SU-DHL-6 (cell line): ENCODE data around the gene AARS2.
A peak's percentile ranks its signal among the peaks of the same experiment; 100 is the strongest.

Experiments
- H2AFZ ChIP-seq: fragments of 200-600 bp; sonication (generic); 2 replicates; pipeline ENCODE4 v1.6.1; 2014; ENCODE audit warnings: low read depth, mild to moderate bottlenecking, moderate library complexity, mixed read lengths, antibody characterized with exemption, low read length; ENCODE audit not compliant: severe bottlenecking
- H3F3A ChIP-seq: fragments of 200-600 bp; shearing (Covaris generic); 2 replicates; pipeline ENCODE4 v1.6.0; 2016; ENCODE audit warnings: antibody characterized with exemption, mild to moderate bottlenecking; ENCODE audit not compliant: insufficient read depth
- H3K27ac ChIP-seq: fragments of 200-600 bp; sonication (generic); 2 replicates; pipeline ENCODE4 v1.5.1; 2016; ENCODE audit warnings: low read depth, mild to moderate bottlenecking, low read length, moderate library complexity, mixed read lengths
- H3K27me3 ChIP-seq: fragments of 200-600 bp; sonication (generic), shearing (Covaris generic); 2 replicates; pipeline ENCODE4 v1.6.0; 2014; ENCODE audit warnings: mild to moderate bottlenecking, low read length
- H3K36me3 ChIP-seq: fragments of 200-600 bp; sonication (generic); 2 replicates; pipeline ENCODE4 v1.6.1; 2014; ENCODE audit warnings: mild to moderate bottlenecking, low read length, mixed read lengths
- H3K4me2 ChIP-seq: fragments of 300-600, 200-600 bp; shearing (Covaris generic), sonication (generic); 2 replicates; pipeline ENCODE4 v1.6.0; 2014; ENCODE audit warnings: low read length, low read depth, mild to moderate bottlenecking; ENCODE audit not compliant: poor library complexity, severe bottlenecking
- H3K4me3 ChIP-seq: fragments of 200-600 bp; sonication (generic); 2 replicates; pipeline ENCODE4 v1.5.1; 2014; ENCODE audit warnings: antibody characterized with exemption, low read length, mild to moderate bottlenecking, mixed read lengths; ENCODE audit not compliant: insufficient read depth, poor library complexity, severe bottlenecking
- H3K79me2 ChIP-seq: fragments of 200-600 bp; sonication (generic); 2 replicates; pipeline ENCODE4 v1.6.1; 2014; ENCODE audit warnings: mild to moderate bottlenecking, low read length, moderate library complexity; ENCODE audit not compliant: insufficient read depth
- H3K9ac ChIP-seq: fragments of 200-600 bp; sonication (generic); 2 replicates; pipeline ENCODE4 v1.7.0; 2014; ENCODE audit warnings: mild to moderate bottlenecking, low read length
- H3K9me2 ChIP-seq: fragments of 200-600 bp; sonication (generic); replicated peaks from 2 replicates; pipeline ENCODE4 v1.6.1; 2014; ENCODE audit warnings: low read length; ENCODE audit not compliant: insufficient read depth
- H3K9me3 ChIP-seq: fragments of 200-600 bp; sonication (generic); 2 replicates; pipeline ENCODE4 v1.6.1; 2014; ENCODE audit warnings: low read length, mixed read lengths; ENCODE audit not compliant: insufficient read depth
- H4K20me1 ChIP-seq: fragments of 200-600 bp; sonication (generic); 2 replicates; pipeline ENCODE4 v1.6.1; 2014; ENCODE audit warnings: low read depth, mild to moderate bottlenecking, antibody characterized with exemption, low read length, moderate library complexity, mixed read lengths
- EZH2phosphoT487 ChIP-seq: fragments of 200-600 bp; sonication (generic), shearing (Covaris generic); conservative IDR thresholded peaks from 2 replicates; pipeline ENCODE4 v1.6.1; 2018; ENCODE audit warnings: mild to moderate bottlenecking, antibody characterized with exemption, low read length, moderate library complexity, mixed read lengths
- TF ChIP-seq, protein P1 (sequence below): fragments of 200-600 bp; sonication (generic); IDR thresholded peaks from one replicate; pipeline ENCODE4 v1.5.1; 2017; ENCODE audit warnings: antibody characterized with exemption, mild to moderate bottlenecking, low read length, moderate library complexity; ENCODE audit not compliant: insufficient read depth, poor library complexity, severe bottlenecking

AARS2 gene

DNA sequence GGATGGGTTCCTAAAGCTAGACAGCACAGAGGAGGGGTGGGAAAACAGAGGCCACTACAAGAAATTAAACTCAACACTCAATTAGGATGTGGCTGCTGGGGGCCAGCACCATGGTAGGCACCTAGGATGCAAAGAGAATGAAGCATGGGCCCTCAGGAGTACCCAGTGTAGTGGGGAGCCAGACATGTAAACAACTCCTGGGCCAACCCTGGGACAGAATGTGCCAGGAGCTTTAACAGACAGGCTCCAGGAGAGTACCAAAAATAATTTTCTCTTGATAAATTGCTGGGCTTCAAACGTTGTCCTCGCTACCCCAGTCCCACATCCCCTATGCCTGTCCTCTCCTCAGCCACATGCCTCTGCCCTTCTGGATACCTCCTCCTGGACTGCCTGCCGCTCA lies 41.2 kb downstream of the AARS2 start:
- no peaks in the 10 kb centered on the region for H3K79me2 ChIP-seq
- H3K36me3 ChIP-seq = no peaks in the 10 kb centered on the region
- TF ChIP-seq EZH2phosphoT487 = no peak
- TF ChIP-seq, protein P1, sequence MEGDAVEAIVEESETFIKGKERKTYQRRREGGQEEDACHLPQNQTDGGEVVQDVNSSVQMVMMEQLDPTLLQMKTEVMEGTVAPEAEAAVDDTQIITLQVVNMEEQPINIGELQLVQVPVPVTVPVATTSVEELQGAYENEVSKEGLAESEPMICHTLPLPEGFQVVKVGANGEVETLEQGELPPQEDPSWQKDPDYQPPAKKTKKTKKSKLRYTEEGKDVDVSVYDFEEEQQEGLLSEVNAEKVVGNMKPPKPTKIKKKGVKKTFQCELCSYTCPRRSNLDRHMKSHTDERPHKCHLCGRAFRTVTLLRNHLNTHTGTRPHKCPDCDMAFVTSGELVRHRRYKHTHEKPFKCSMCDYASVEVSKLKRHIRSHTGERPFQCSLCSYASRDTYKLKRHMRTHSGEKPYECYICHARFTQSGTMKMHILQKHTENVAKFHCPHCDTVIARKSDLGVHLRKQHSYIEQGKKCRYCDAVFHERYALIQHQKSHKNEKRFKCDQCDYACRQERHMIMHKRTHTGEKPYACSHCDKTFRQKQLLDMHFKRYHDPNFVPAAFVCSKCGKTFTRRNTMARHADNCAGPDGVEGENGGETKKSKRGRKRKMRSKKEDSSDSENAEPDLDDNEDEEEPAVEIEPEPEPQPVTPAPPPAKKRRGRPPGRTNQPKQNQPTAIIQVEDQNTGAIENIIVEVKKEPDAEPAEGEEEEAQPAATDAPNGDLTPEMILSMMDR = no peak
- H2AFZ ChIP-seq = no peak overlapping the region
- H3K4me3 ChIP-seq = no peak overlapping the region
- H4K20me1 ChIP-seq = no peaks in the 10 kb centered on the region
- peaks cover 10% of the 10 kb centered on the region; the same call in 1 of the 2 replicates for H3F3A ChIP-seq
- H3K9me2 ChIP-seq = no peaks in the 10 kb centered on the region
- H3K9ac ChIP-seq = no peak overlapping the region
- H3K9me3 ChIP-seq = no peaks in the 10 kb centered on the region
- H3K27ac ChIP-seq = no peak overlapping the region
- H3K27me3 ChIP-seq = no peaks in the 10 kb centered on the region
- H3K4me2 ChIP-seq = no peak overlapping the region

DNA sequence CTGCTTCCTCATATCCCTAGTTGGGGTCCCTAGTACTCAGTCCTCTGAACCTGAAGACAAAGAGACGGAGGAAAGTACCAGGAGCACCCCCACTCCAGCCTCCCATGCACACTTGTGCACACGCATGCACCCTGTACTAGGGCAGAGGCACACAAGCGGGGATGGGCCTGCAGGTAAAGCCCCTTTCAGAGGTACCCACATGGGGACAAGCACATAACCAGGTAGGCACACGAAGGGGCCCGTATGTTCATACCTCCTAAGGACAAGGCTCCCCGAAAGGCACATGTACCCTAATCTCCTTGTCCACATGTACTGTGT lies 41.8 kb downstream of the AARS2 start:
- TF ChIP-seq EZH2phosphoT487 = no peak
- TF ChIP-seq, protein P1 = no peak

DNA sequence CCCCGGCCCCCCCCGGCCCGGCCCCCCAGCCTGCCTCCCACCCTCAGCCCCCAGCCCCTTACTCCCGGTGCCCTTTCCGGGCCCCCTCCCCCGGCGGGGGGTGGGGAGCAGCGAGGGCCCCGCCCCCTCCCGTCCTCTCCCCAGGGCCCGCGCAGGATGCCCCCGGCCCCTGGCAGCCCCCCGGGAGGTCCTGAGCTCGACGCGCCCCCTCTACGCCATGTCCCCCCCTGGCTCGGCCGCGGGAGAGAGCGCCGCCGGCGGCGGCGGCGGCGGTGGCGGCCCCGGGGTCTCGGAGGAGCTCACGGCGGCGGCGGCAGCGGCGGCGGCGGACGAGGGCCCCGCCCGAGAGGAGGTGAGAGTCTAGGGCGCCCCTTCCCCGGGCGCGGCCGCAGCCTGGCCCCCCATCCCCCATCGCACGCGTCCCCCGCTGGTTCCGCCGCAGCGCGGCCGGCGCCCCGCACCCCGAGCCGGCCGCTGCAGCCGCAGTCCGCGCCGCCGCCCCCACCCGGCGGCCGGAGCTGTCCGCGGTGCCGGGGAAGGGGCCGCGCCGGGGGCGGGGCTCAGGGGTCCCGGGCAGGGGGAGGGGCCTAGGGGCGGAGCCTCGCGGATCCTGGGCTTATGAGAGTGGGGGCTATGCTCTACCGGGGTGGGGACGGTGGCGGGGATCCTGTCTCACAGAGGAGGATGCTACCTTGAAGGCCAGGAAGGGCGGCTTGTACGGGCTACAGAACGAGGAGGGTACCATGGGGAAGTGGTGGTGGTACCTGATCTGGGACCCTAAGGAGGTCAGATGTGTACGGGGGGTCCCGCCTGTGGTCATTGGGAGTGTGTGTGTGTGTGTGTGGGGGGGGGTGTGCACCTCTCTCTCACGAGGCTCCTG lies 42.4 kb downstream of the AARS2 start:
- no peaks in the 10 kb centered on the region for H3K79me2 ChIP-seq
- no peaks in the 10 kb centered on the region for H3K9me2 ChIP-seq
- no peak overlapping the region for H2AFZ ChIP-seq
- H3K27ac ChIP-seq = no peak overlapping the region
- H3K4me2 ChIP-seq = peak overlapping the region; percentile 34
- no peak overlapping the region for H3K9ac ChIP-seq
- peak overlapping the region; percentile 27 for H3K4me3 ChIP-seq
- H3K27me3 ChIP-seq = no peaks in the 10 kb centered on the region
- H3K9me3 ChIP-seq = no peaks in the 10 kb centered on the region
- no peaks in the 10 kb centered on the region for H4K20me1 ChIP-seq
- TF ChIP-seq, protein P1 = no peak
- TF ChIP-seq EZH2phosphoT487 = no peak
- no peaks in the 10 kb centered on the region for H3K36me3 ChIP-seq
- H3F3A ChIP-seq = peaks cover 18% of the 10 kb centered on the region

More for the DNA sequence above, 41.8 kb downstream of the AARS2 start:
- Histone ChIP-seq H2AFZ (no peak overlapping the region), H3K9me3 (no peaks in the 10 kb centered on the region), H3K27me3 (no peaks in the 10 kb centered on the region), H3K36me3 (no peaks in the 10 kb centered on the region), H3K4me3 (no peak overlapping the region), H3F3A (peaks cover 12% of the 10 kb centered on the region; the same call in 1 of the 2 replicates), H3K9ac (no peak overlapping the region), H3K9me2 (no peaks in the 10 kb centered on the region), H4K20me1 (no peaks in the 10 kb centered on the region), H3K27ac (no peak overlapping the region), H3K79me2 (no peaks in the 10 kb centered on the region), H3K4me2 (peak overlapping the region; percentile 34)
